ENCODE measurements around the gene ACAA2. TPM values are rescaled to one million over a fixed set of nuclear protein-coding genes. Genes with fewer than 3 reads are reported as not detected.
A peak's percentile ranks its signal among the peaks of the same experiment; 100 is the strongest.
"Not testable (repeated sequence)": the region's sequence is repeated elsewhere in the genome, so short reads cannot be mapped to it uniquely, and the experiment has no call there.

ACAA2 gene
- polyA plus RNA-seq, 2 of the 4 experiments (the other 2 are of a cell fraction) = 30.9 to 47.5 TPM

GRCh38 chr18:49811151-49811938 lies 2.0 kb downstream of the ACAA2 start:
- H3K27ac ChIP-seq = peak overlapping the region in 1 of 2 experiments; percentile 8; a peak in 1 of 6 replicates
- H3K4me1 ChIP-seq = peaks cover 14% of the 10 kb centered on the region
- ChIA-PET POLR2A (interaction anchor here (0.6 kb wide), 1 partner anchor 307 kb away, joined by 9 read pairs; no protein-coding TSS in a partner anchor), CTCF (interaction anchor here (1.4 to 1.8 kb wide), 2 partner anchors 47 to 50 kb away, joined by 3 to 7 read pairs; no protein-coding TSS in a partner anchor)
- FAIRE-seq = no peak
- H3K4me2 ChIP-seq = peak overlapping the region; percentile 88
- ATAC-seq = no peak
- DNase-seq (ENCODE audit: low read depth in 1 of 2, low spot score in 1 of 2) = no peak
- no peak for TF ChIP-seq HEYL (CRISPR knock-in tag; IDR thresholded peaks at IDR 0.05)
- TF ChIP-seq MAFK (IDR thresholded peaks at IDR 0.05; ENCODE audit: partially characterized antibody) = peak; percentile 89
- TF ChIP-seq CHD2 (IDR thresholded peaks at IDR 0.05; ENCODE audit: low read length, partially characterized antibody) = no peak
- 69% methylated on average over 7 of the region's 7 CpGs for WGBS (ENCODE audit: missing lambda C conversion rate)
- H3K9me3 ChIP-seq = no peaks in the 10 kb centered on the region
- H3K4me3 ChIP-seq = no peak overlapping the region

GRCh38 chr18:49808553-49809191 lies 4.7 kb downstream of the ACAA2 start:
- H3K27ac ChIP-seq; FAIRE-seq; H3K4me2 ChIP-seq; H3K4me3 ChIP-seq; DNase-seq (ENCODE audit: low read depth in 1 of 2, low spot score in 1 of 2); POLR2A ChIA-PET; ATAC-seq; H3K9me3 ChIP-seq: not testable (repeated sequence)
- CTCF ChIA-PET = interaction anchor here (0.8 to 1.3 kb wide), 3 partner anchors 14 to 300 kb away, joined by 3 to 4 read pairs (median 3); no protein-coding TSS in a partner anchor
- peaks cover 14% of the 10 kb centered on the region for H3K4me1 ChIP-seq
- WGBS (ENCODE audit: missing lambda C conversion rate) = 90% methylated on average over 10 of the region's 10 CpGs

- Histone ChIP-seq H3K4me1 (no peaks in the 10 kb centered on the region), H3K9me3 (no peaks in the 10 kb centered on the region), H3K27ac (no peak overlapping the region), H3K4me3 (no peak overlapping the region), H3K4me2 (no peak overlapping the region)
- no peak for DNase-seq (ENCODE audit: low read depth in 1 of 2, low spot score in 1 of 2)
- ATAC-seq = no peak
- ChIA-PET POLR2A (no interaction called here), CTCF (no interaction called here)
- WGBS (ENCODE audit: missing lambda C conversion rate) = 83% methylated on average over 5 of the region's 5 CpGs
- FAIRE-seq = no peak
- TF ChIP-seq SMC3 (IDR thresholded peaks at IDR 0.05) (no peak), USF2 (IDR thresholded peaks at IDR 0.05) (no peak), BHLHE40 (IDR thresholded peaks at IDR 0.05; ENCODE audit: low read depth, low read length) (no peak), BCL3 (IDR thresholded peaks at IDR 0.05) (no peak), SREBF2 (IDR thresholded peaks at IDR 0.05) (no peak), EHF (CRISPR knock-in tag; IDR thresholded peaks at IDR 0.05) (no peak), HOXB5 (CRISPR knock-in tag; IDR thresholded peaks at IDR 0.05) (no peak), GATA3 (IDR thresholded peaks at IDR 0.05; ENCODE audit: borderline replicate concordance) (no peak), CHD4 (IDR thresholded peaks at IDR 0.05; ENCODE audit: borderline replicate concordance) (no peak), RARB (CRISPR knock-in tag; IDR thresholded peaks at IDR 0.05) (no peak), HMGXB4 (CRISPR knock-in tag; IDR thresholded peaks at IDR 0.05; ENCODE audit: borderline replicate concordance) (no peak), ZSCAN20 (CRISPR knock-in tag; IDR thresholded peaks at IDR 0.05) (no peak), NPAS2 (CRISPR knock-in tag; IDR thresholded peaks at IDR 0.05; ENCODE audit: borderline replicate concordance) (no peak), HDAC2 (IDR thresholded peaks at IDR 0.05) (no peak), EP300 (IDR thresholded peaks at IDR 0.05) (no peak), POLR2A (IDR thresholded peaks at IDR 0.05; ENCODE audit: low read length) (no peak), POLR2AphosphoS2 (conservative IDR thresholded peaks at IDR 0.05; ENCODE audit: low read length) (no peak)
Observed at GRCh38 chr18:49804096-49804495, 9.2 kb downstream of the ACAA2 start.

All from A549 (cell line).